ENCODE measurements around the gene CEND1. TPM values are rescaled to one million over a fixed set of nuclear protein-coding genes. Genes with fewer than 3 reads are reported as not detected.
A peak's percentile ranks its signal among the peaks of the same experiment; 100 is the strongest.

CEND1 gene
- total RNA-seq, 4 donors from 2014 or later: 0.44 to 0.45 TPM; not detected in 2

DNA sequence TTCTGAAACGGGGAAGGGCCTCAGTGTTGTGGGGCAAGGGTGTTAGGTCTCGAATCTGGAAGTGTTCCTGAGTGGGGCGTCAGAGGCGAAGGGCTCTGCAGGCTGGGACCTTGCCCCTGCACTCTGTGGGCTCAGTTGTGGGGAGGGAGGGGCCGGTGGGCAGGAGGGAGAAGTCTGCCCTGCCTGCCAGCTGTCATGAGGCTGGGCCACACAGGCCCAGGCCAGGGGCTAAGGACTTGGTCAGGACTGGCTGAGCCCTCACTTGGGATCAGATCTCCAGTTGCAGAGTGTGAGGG lies 38.0 kb upstream of the CEND1 start, which contains the start of gene CRACR2B:
TSS of gene CRACR2B (plus strand) at position 23 of the 296 bp plus-strand sequence. CDS start 689 bp downstream, outside the sequence.
- no peak for TF ChIP-seq POLR2A (IDR thresholded peaks at IDR 0.05)
- TF ChIP-seq, protein P1, sequence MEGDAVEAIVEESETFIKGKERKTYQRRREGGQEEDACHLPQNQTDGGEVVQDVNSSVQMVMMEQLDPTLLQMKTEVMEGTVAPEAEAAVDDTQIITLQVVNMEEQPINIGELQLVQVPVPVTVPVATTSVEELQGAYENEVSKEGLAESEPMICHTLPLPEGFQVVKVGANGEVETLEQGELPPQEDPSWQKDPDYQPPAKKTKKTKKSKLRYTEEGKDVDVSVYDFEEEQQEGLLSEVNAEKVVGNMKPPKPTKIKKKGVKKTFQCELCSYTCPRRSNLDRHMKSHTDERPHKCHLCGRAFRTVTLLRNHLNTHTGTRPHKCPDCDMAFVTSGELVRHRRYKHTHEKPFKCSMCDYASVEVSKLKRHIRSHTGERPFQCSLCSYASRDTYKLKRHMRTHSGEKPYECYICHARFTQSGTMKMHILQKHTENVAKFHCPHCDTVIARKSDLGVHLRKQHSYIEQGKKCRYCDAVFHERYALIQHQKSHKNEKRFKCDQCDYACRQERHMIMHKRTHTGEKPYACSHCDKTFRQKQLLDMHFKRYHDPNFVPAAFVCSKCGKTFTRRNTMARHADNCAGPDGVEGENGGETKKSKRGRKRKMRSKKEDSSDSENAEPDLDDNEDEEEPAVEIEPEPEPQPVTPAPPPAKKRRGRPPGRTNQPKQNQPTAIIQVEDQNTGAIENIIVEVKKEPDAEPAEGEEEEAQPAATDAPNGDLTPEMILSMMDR (IDR thresholded peaks at IDR 0.05): no peak

DNA sequence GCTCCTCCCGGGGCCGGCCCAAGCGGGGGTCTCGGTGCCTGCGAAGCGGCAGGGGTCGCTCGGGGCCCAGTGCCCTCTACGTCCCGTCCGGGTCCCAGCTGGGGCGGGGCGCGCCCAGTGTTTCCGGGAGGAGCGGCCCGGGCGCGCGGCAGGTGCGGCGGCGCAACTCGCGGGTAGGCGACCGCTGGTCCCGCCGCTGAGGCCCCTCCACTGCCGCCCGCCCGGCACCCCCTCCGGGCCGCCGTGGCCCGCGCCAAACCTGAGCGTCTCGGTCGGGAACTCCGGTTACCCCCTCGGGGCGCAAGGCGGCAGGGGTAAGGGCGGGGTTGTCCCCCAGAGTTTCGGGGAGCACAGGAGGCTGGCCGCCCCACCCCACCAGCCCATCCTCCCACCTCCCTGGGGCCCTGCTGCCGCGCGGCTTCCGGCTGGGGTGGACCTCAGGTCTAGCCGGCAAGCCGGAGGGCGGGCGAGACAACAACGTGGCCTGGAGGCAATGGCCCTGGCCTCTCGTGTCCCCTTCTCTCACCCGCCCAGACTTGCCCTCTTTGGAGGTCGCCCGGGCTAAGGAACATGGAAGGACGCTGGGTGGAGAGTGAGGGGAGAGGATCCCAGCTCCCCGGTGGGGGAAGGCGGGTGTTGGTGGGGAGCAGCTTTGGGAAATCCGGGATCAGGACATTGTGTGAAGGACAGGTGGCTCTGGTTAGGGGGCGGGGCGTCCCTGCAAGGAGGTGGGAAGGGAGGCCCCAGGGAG lies 37.4 kb upstream of the CEND1 start:
- peaks cover 27 to 33% of the 10 kb centered on the region in 2 donors for H3K36me3 ChIP-seq
- WGBS, 2 donors: 14 to 21% methylated on average over 10 to 13 of the region's 66 CpGs
- intact Hi-C loops (cut with DNase I): loop anchor here (10.0 kb wide), 1 partner anchor 87 kb away; the partner anchor contains the start of gene CHID1
- H3K4me1 ChIP-seq: peaks cover 49 to 56% of the 10 kb centered on the region in 2 donors
- H3K9me3 ChIP-seq: no peaks in the 10 kb centered on the region
- H3K27me3 ChIP-seq: no peaks in the 10 kb centered on the region
- TF ChIP-seq, protein P1 (IDR thresholded peaks at IDR 0.05): no peak
- no peak for TF ChIP-seq POLR2A (IDR thresholded peaks at IDR 0.05)
- H3K4me3 ChIP-seq (replicated peaks in 1 of 3): peak overlapping the region in 1 of 3 donors; percentile 36
- no peak for DNase-seq
- peak overlapping the region in 2 of 3 donors; percentile 49 to 56 for H3K27ac ChIP-seq

More for the DNA sequence above, 38.0 kb upstream of the CEND1 start, which contains the start of gene CRACR2B:
- Histone ChIP-seq H3K9me3 (no peaks in the 10 kb centered on the region), H3K4me1 (peaks cover 51 to 59% of the 10 kb centered on the region in 2 donors), H3K27ac (peak within 1 kb of the TSS in 2 of 3 donors; percentile 49 to 56), H3K27me3 (no peaks in the 10 kb centered on the region), H3K4me3 (replicated peaks in 1 of 3) (peak within 1 kb of the TSS in 1 of 3 donors; percentile 36), H3K36me3 (peaks cover 24 to 27% of the 10 kb centered on the region in 2 donors)
- no peak for DNase-seq
- intact Hi-C loops (cut with DNase I): loop anchor here (10.0 kb wide), 1 partner anchor 87 kb away; the partner anchor contains the start of gene CHID1
- 54 to 67% methylated on average over 5 of the region's 5 CpGs for WGBS, 2 donors

DNA sequence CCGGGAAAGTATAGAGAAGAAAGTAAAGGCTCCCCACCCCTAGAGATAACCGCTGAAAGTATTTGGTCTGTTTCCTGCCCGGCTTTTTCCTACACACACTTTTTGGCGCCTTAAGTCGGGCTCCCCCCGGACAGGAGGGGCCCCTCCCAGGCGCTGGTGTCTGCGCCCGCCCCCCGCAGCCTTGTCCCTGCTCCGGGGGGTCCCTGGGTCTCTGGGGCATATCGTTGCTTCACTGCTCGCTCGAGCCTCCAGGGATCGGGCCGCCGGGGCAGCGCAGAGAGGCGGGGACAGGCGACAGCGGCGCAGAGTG lies 36.9 kb upstream of the CEND1 start:
- no peak for TF ChIP-seq POLR2A (IDR thresholded peaks at IDR 0.05)
- TF ChIP-seq, protein P1 (IDR thresholded peaks at IDR 0.05): no peak
- 3 to 6% methylated on average over 5 to 12 of the region's 22 CpGs for WGBS, 2 donors
- Histone ChIP-seq H3K9me3 (no peaks in the 10 kb centered on the region), H3K27ac (peak overlapping the region in 2 of 3 donors; percentile 49 to 56), H3K4me3 (replicated peaks in 1 of 3) (peak overlapping the region in 1 of 3 donors; percentile 36), H3K4me1 (peaks cover 43 to 52% of the 10 kb centered on the region in 2 donors), H3K27me3 (no peaks in the 10 kb centered on the region), H3K36me3 (peaks cover 28 to 36% of the 10 kb centered on the region in 2 donors)
- DNase-seq: no peak
- intact Hi-C loops (cut with DNase I): loop anchor here (10.0 kb wide), 1 partner anchor 88 kb away; the partner anchor contains the start of gene CHID1

DNA sequence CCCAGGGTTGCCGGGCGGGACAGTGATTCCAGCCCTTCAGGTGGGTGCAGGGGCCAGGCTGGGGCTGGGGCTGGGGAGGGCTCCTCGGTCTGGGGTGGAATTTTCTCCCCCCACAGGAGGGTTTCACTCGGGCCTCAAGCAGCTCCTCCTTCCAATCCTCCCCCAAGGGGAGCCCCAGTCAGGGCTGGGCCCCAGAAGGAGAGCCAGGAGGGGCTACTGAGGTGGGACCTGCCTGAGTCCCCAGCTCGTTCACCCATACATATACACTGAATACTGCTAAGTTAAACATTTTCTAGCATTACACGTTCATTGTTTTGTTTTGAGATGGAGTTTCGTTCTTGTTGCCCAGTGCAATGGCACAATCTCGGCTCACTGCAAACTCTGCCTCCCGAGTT lies 36.3 kb upstream of the CEND1 start:
- H3K27ac ChIP-seq: no peak overlapping the region
- H3K27me3 ChIP-seq: no peaks in the 10 kb centered on the region
- intact Hi-C loops (cut with DNase I): loop anchor here (10.0 kb wide), 1 partner anchor 89 kb away; the partner anchor contains the start of gene CHID1
- DNase-seq: no peak
- 78 to 83% methylated on average over 7 to 9 of the region's 9 CpGs for WGBS, 2 donors
- no peak for TF ChIP-seq POLR2A (IDR thresholded peaks at IDR 0.05)
- TF ChIP-seq, protein P1 (IDR thresholded peaks at IDR 0.05): no peak
- H3K36me3 ChIP-seq: peaks cover 28 to 36% of the 10 kb centered on the region in 2 donors
- peaks cover 48 to 58% of the 10 kb centered on the region in 2 donors for H3K4me1 ChIP-seq
- H3K9me3 ChIP-seq: no peaks in the 10 kb centered on the region
- no peak overlapping the region for H3K4me3 ChIP-seq (replicated peaks in 1 of 3)

Data from thyroid gland (tissue), 4 donors.